ENCODE measurements around the gene DENND4A. TPM values are rescaled to one million over a fixed set of nuclear protein-coding genes. Genes with fewer than 3 reads are reported as not detected.

DENND4A gene
- total RNA-seq, 1 experiment from 2014 or later = 16.9 TPM

GRCh38 chr15:65791335-65792137 lies 557 bp downstream of the DENND4A start:
- peaks cover 28% of the 10 kb centered on the region for H3K4me1 Mint-ChIP-seq (ENCODE audit: insufficient read depth, unreplicated experiment)
- no TSS peak for BruUV-seq (replicated peaks)
- no peak for TF ChIP-seq CTCF (IDR thresholded peaks at IDR 0.05; ENCODE audit: unreplicated experiment)
- ChIA-PET CTCF (interaction anchor here (0.6 to 1.3 kb wide), 5 partner anchors 25 to 83 kb away, joined by 3 to 4 read pairs (median 3); no protein-coding TSS in a partner anchor), POLR2A (interaction anchor here (0.5 to 5.7 kb wide), 28 partner anchors 9 to 714 kb away, joined by 3 to 89 read pairs (median 4); partner anchors contain the start of genes DIS3L, INTS14, RAB11A and ZWILCH)
- intact Hi-C loops (cut with micrococcal nuclease) = loop anchor here (5.0 kb wide), 1 partner anchor 36 kb away; no protein-coding TSS in a partner anchor
- no peaks in the 10 kb centered on the region for H3K27me3 Mint-ChIP-seq (ENCODE audit: insufficient read depth, unreplicated experiment)
- no peaks in the 10 kb centered on the region for H3K9me3 Mint-ChIP-seq (ENCODE audit: unreplicated experiment)
- H3K27ac Mint-ChIP-seq (ENCODE audit: low read depth, unreplicated experiment) = peak overlapping the region; percentile 94
- peak; percentile 60 for DNase-seq (ENCODE audit: unreplicated experiment)
- H3K36me3 Mint-ChIP-seq (ENCODE audit: insufficient read depth, unreplicated experiment) = no peaks in the 10 kb centered on the region
- H3K4me3 Mint-ChIP-seq (ENCODE audit: unreplicated experiment) = peak overlapping the region; percentile 81

GRCh38 chr15:65790694-65791334 lies 1.3 kb downstream of the DENND4A start:
- H3K9me3 Mint-ChIP-seq (ENCODE audit: unreplicated experiment) = no peaks in the 10 kb centered on the region
- ChIA-PET POLR2A (interaction anchor here (0.7 to 5.7 kb wide), 24 partner anchors 8 to 714 kb away, joined by 3 to 89 read pairs (median 4); partner anchors contain the start of genes DIS3L, INTS14, RAB11A and ZWILCH), CTCF (interaction anchor here (0.5 to 1.3 kb wide), 6 partner anchors 25 to 865 kb away, joined by 3 to 4 read pairs (median 4); no protein-coding TSS in a partner anchor)
- H3K4me1 Mint-ChIP-seq (ENCODE audit: insufficient read depth, unreplicated experiment) = peaks cover 22% of the 10 kb centered on the region
- TSS peak; percentile 50 for BruUV-seq (replicated peaks)
- peak overlapping the region; percentile 94 for H3K27ac Mint-ChIP-seq (ENCODE audit: low read depth, unreplicated experiment)
- no peak for TF ChIP-seq CTCF (IDR thresholded peaks at IDR 0.05; ENCODE audit: unreplicated experiment)
- DNase-seq (ENCODE audit: unreplicated experiment) = peak; percentile 34
- no peaks in the 10 kb centered on the region for H3K27me3 Mint-ChIP-seq (ENCODE audit: insufficient read depth, unreplicated experiment)
- H3K36me3 Mint-ChIP-seq (ENCODE audit: insufficient read depth, unreplicated experiment) = no peaks in the 10 kb centered on the region
- H3K4me3 Mint-ChIP-seq (ENCODE audit: unreplicated experiment) = peak overlapping the region; percentile 81
- intact Hi-C loops (cut with micrococcal nuclease) = loop anchor here (5.0 kb wide), 1 partner anchor 36 kb away; no protein-coding TSS in a partner anchor

GRCh38 chr15:65789759-65790425 lies 2.2 kb downstream of the DENND4A start:
- H3K4me3 Mint-ChIP-seq (ENCODE audit: unreplicated experiment) = peak overlapping the region; percentile 81
- H3K36me3 Mint-ChIP-seq (ENCODE audit: insufficient read depth, unreplicated experiment) = no peaks in the 10 kb centered on the region
- TF ChIP-seq CTCF (IDR thresholded peaks at IDR 0.05; ENCODE audit: unreplicated experiment) = no peak
- no peaks in the 10 kb centered on the region for H3K27me3 Mint-ChIP-seq (ENCODE audit: insufficient read depth, unreplicated experiment)
- H3K9me3 Mint-ChIP-seq (ENCODE audit: unreplicated experiment) = no peaks in the 10 kb centered on the region
- no peak overlapping the region for H3K27ac Mint-ChIP-seq (ENCODE audit: low read depth, unreplicated experiment)
- DNase-seq (ENCODE audit: unreplicated experiment) = no peak
- intact Hi-C loops (cut with micrococcal nuclease) = loop anchor here (5.0 kb wide), 1 partner anchor 37 kb away; no protein-coding TSS in a partner anchor
- ChIA-PET CTCF (interaction anchor here (0.6 to 1.3 kb wide), 2 partner anchors 73 to 1261 kb away, joined by 3 to 4 read pairs; no protein-coding TSS in a partner anchor), POLR2A (interaction anchor here (1.2 to 5.7 kb wide), 10 partner anchors 10 to 503 kb away, joined by 3 to 89 read pairs (median 12); partner anchors contain the start of genes DIS3L and RAB11A)
- peaks cover 22% of the 10 kb centered on the region for H3K4me1 Mint-ChIP-seq (ENCODE audit: insufficient read depth, unreplicated experiment)
- BruUV-seq (replicated peaks) = no TSS peak
